Activated CD4-positive, alpha-beta T cell treated with anti-CD3 and anti-CD28 coated beads, Interleukin-2, amount 50 U/mL, for 48 hours (primary cell): ENCODE measurements around the gene DDX39A.
"Not testable (repeated sequence)": the region's sequence is repeated elsewhere in the genome, so short reads cannot be mapped to it uniquely, and the experiment has no call there.

Experiments used
- DNase-seq, 2 experiments: peaks; one replicate each; pipeline ENCODE4 v3.0.0-alpha.2; 2020

DDX39A gene

GRCh38 chr19:14407605-14408484 lies 11.3 kb downstream of the DDX39A start:
- no peak for DNase-seq

- no peak for DNase-seq
Observed at GRCh38 chr19:14406645-14407401, 12.3 kb downstream of the DDX39A start.

- peak; percentile 93 for DNase-seq
Observed at GRCh38 chr19:14405758-14406644, 13.1 kb downstream of the DDX39A start.

- DNase-seq = no peak
Observed at GRCh38 chr19:14405380-14405757, 13.8 kb downstream of the DDX39A start.

- no peak for DNase-seq
Observed at GRCh38 chr19:14404312-14404711, 14.8 kb downstream of the DDX39A start.

GRCh38 chr19:14403145-14403930 lies 15.8 kb downstream of the DDX39A start:
- not testable (repeated sequence) for DNase-seq

GRCh38 chr19:14402332-14403144 lies 16.6 kb downstream of the DDX39A start:
- no peak for DNase-seq

GRCh38 chr19:14401468-14402195 lies 17.5 kb downstream of the DDX39A start:
- DNase-seq = no peak

- DNase-seq = no peak
Observed at GRCh38 chr19:14400951-14401431, 18.1 kb downstream of the DDX39A start.

- not testable (repeated sequence) for DNase-seq
Observed at GRCh38 chr19:14397168-14397567, 22.0 kb downstream of the DDX39A start.

- DNase-seq = not testable (repeated sequence)
Observed at GRCh38 chr19:14396730-14397129, 22.4 kb downstream of the DDX39A start.

- no peak for DNase-seq
Observed at GRCh38 chr19:14395710-14396336, 23.3 kb downstream of the DDX39A start.

GRCh38 chr19:14395262-14395661 lies 23.9 kb downstream of the DDX39A start:
- DNase-seq = no peak

- DNase-seq = no peak
Observed at GRCh38 chr19:14394167-14394566, 25.0 kb downstream of the DDX39A start.

- no peak for DNase-seq
Observed at GRCh38 chr19:14393329-14393728, 25.8 kb downstream of the DDX39A start.

- DNase-seq = no peak
Observed at GRCh38 chr19:14391156-14391821, 27.9 kb downstream of the DDX39A start.

- no peak for DNase-seq
Observed at GRCh38 chr19:14390548-14390947, 28.6 kb downstream of the DDX39A start.

GRCh38 chr19:14385492-14385891 lies 33.6 kb downstream of the DDX39A start:
- DNase-seq = peak in 1 of 2 experiments; percentile 46
